KMS-11 (cell line): ENCODE measurements around the gene CRYBG3.

ENCODE experiments used
- H2AFZ ChIP-seq: fragments of 200-600 bp; sonication (generic); 2 replicates; pipeline ENCODE4 v1.6.1; 2016; ENCODE audit warnings: antibody characterized with exemption, mixed run types, low read depth
- H3K27ac ChIP-seq: fragments of 200-600 bp; sonication (generic); 2 replicates; pipeline ENCODE4 v1.6.1; 2016; ENCODE audit warnings: mild to moderate bottlenecking, mixed run types
- H3K27me3 ChIP-seq: fragments of 200-600 bp; sonication (generic); 2 replicates; pipeline ENCODE4 v1.6.1; 2017; ENCODE audit warnings: mild to moderate bottlenecking, low read depth, mixed run types, moderate library complexity; ENCODE audit not compliant: insufficient read depth
- H3K36me3 ChIP-seq: fragments of 200-600 bp; sonication (generic); 2 replicates; pipeline ENCODE4 v1.6.1; 2017; ENCODE audit warnings: mild to moderate bottlenecking, mixed run types; ENCODE audit not compliant: insufficient read depth
- H3K4me1 ChIP-seq: fragments of 200-600 bp; sonication (generic); 2 replicates; pipeline ENCODE4 v1.6.1; 2016; ENCODE audit warnings: mild to moderate bottlenecking, low read depth, mixed run types; ENCODE audit not compliant: poor library complexity, severe bottlenecking
- H3K4me2 ChIP-seq: fragments of 200-600 bp; sonication (generic); 2 replicates; pipeline ENCODE4 v1.7.0; 2016; ENCODE audit warnings: mild to moderate bottlenecking, mixed run types
- H3K4me3 ChIP-seq: fragments of 200-600 bp; sonication (generic); IDR thresholded peaks from 2 replicates; pipeline ENCODE4 v1.6.1; 2017; ENCODE audit warnings: low read depth, low read length, mixed read lengths; ENCODE audit not compliant: insufficient read depth
- H3K79me2 ChIP-seq: fragments of 200-600 bp; sonication (generic); 2 replicates; pipeline ENCODE4 v1.6.1; 2016; ENCODE audit warnings: low read depth, mixed run types; ENCODE audit not compliant: insufficient read depth
- H3K9ac ChIP-seq: fragments of 200-600 bp; sonication (generic); 2 replicates; pipeline ENCODE4 v1.6.1; 2016; ENCODE audit warnings: mild to moderate bottlenecking, mixed run types
- H4K20me1 ChIP-seq: fragments of 200-600 bp; sonication (generic); 2 replicates; pipeline ENCODE4 v1.6.1; 2016; ENCODE audit warnings: mild to moderate bottlenecking, mixed run types; ENCODE audit not compliant: insufficient read depth
- TF ChIP-seq, protein P1 (sequence below): fragments of 200-600 bp; sonication (generic); conservative IDR thresholded peaks from 2 replicates; pipeline ENCODE4 v1.6.1; 2017; ENCODE audit warnings: low read depth, mild to moderate bottlenecking, antibody characterized with exemption, low read length, moderate library complexity, mixed read lengths

The CRYBG3 gene

DNA sequence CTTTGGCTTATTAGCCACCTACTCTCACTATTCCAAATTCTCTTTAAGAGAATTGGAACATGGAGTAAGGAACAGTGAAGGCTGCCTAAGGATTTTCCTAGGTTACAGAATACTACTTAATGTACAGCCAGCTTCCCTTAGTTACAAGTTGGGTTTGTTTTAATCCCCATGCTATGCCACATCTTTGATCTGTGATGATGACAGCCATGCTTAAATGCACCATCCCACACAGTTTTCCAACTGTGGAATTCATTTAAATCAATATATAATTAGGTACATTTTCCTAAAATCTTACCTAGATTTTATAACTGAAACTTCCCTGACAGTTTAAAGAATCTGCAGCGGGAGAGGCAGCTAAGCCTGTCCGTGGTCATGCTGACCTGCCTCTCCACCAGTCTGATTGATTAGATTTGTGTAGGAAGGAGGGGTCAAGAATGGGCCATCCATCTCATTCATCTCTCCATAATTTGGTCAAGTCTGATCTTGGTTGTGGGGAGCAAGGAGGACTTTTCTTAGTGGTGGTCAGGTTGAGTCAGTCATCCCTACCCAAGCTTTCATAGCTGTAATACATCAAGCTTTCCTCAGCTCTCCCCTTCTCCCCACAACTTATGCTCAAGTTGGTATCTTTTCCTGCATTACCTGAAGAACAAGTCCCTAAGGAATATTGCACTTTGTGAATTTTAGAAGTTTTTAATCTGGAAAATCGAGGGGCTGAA lies 113.3 kb downstream of the CRYBG3 start:
- Histone ChIP-seq H3K4me1 (no peaks in the 10 kb centered on the region), H3K27ac (no peak overlapping the region), H2AFZ (no peak overlapping the region), H3K4me2 (no peak overlapping the region), H4K20me1 (no peaks in the 10 kb centered on the region), H3K36me3 (no peaks in the 10 kb centered on the region), H3K27me3 (no peaks in the 10 kb centered on the region), H3K9ac (no peak overlapping the region), H3K4me3 (no peak overlapping the region), H3K79me2 (no peaks in the 10 kb centered on the region)
- TF ChIP-seq, protein P1, sequence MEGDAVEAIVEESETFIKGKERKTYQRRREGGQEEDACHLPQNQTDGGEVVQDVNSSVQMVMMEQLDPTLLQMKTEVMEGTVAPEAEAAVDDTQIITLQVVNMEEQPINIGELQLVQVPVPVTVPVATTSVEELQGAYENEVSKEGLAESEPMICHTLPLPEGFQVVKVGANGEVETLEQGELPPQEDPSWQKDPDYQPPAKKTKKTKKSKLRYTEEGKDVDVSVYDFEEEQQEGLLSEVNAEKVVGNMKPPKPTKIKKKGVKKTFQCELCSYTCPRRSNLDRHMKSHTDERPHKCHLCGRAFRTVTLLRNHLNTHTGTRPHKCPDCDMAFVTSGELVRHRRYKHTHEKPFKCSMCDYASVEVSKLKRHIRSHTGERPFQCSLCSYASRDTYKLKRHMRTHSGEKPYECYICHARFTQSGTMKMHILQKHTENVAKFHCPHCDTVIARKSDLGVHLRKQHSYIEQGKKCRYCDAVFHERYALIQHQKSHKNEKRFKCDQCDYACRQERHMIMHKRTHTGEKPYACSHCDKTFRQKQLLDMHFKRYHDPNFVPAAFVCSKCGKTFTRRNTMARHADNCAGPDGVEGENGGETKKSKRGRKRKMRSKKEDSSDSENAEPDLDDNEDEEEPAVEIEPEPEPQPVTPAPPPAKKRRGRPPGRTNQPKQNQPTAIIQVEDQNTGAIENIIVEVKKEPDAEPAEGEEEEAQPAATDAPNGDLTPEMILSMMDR: no peak

DNA sequence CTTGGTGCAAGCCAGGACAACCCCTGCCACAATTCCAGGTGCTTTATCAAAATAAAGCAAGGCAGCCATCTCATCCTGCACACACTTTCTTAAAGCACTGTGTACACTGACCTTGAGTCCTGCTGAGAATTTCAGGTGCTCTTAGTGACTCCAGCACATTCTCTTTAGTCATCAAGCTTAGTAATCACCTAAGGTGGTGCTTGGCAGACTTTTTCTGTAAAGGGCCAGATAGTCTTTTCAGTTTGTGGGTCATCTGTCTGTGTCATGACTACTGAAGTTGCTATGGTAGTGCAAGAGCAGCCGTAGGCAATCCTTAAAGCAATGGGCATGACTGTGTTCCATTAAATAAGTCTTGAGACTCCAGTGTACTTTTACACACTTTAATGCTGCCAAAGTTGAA lies 114.0 kb downstream of the CRYBG3 start:
- H3K4me1 ChIP-seq: no peaks in the 10 kb centered on the region
- no peaks in the 10 kb centered on the region for H3K36me3 ChIP-seq
- H3K4me3 ChIP-seq: no peak overlapping the region
- no peaks in the 10 kb centered on the region for H3K79me2 ChIP-seq
- no peak overlapping the region for H3K27ac ChIP-seq
- no peaks in the 10 kb centered on the region for H3K27me3 ChIP-seq
- H3K9ac ChIP-seq: no peak overlapping the region
- TF ChIP-seq, protein P1: no peak
- no peaks in the 10 kb centered on the region for H4K20me1 ChIP-seq
- no peak overlapping the region for H2AFZ ChIP-seq
- H3K4me2 ChIP-seq: no peak overlapping the region

- TF ChIP-seq, protein P1: no peak
- Histone ChIP-seq H3K4me3 (no peak overlapping the region), H2AFZ (no peak overlapping the region)
Observed at GRCh38 chr3:97937205-97937604, 115.4 kb downstream of the CRYBG3 start.

DNA sequence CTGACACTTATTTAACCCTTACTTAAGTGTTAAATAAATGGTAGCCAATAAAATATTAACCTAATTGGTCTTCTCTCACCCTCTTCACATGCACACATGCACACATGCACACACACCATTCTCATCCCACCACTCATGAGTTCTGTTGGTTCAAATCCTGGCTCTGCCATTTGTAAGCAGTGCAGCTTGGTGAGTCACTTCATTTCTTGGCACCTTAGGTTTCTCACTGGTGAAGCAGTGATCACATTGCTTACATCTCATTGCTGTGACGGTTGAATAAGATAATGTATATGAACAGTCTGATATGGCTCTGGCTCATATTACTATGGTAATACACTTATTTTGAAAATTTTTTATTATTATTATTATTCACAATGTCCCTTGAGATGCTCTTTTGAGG lies 116.6 kb downstream of the CRYBG3 start:
- Histone ChIP-seq H3K27ac (no peak overlapping the region), H3K36me3 (no peaks in the 10 kb centered on the region), H3K9ac (no peak overlapping the region), H3K4me3 (no peak overlapping the region), H3K27me3 (no peaks in the 10 kb centered on the region), H3K4me1 (no peaks in the 10 kb centered on the region), H4K20me1 (no peaks in the 10 kb centered on the region), H3K4me2 (no peak overlapping the region), H2AFZ (no peak overlapping the region), H3K79me2 (no peaks in the 10 kb centered on the region)
- TF ChIP-seq, protein P1: no peak

More at GRCh38 chr3:97937205-97937604, 115.4 kb downstream of the CRYBG3 start:
- no peak overlapping the region for H3K4me2 ChIP-seq
- no peaks in the 10 kb centered on the region for H3K36me3 ChIP-seq
- no peaks in the 10 kb centered on the region for H3K27me3 ChIP-seq
- no peak overlapping the region for H3K9ac ChIP-seq
- H4K20me1 ChIP-seq: no peaks in the 10 kb centered on the region
- no peaks in the 10 kb centered on the region for H3K4me1 ChIP-seq
- H3K27ac ChIP-seq: no peak overlapping the region
- no peaks in the 10 kb centered on the region for H3K79me2 ChIP-seq
